Chondrocyte (in vitro differentiated cells): ENCODE data around the gene OR10G2. TPM values are rescaled to one million over a fixed set of nuclear protein-coding genes. Genes with fewer than 3 reads are reported as not detected.

ENCODE experiments used
- DNase-seq: peaks from one replicate; pipeline ENCODE4 v3.0.0; 2021; ENCODE audit warnings: mixed read lengths, low spot score
- H3K27ac Mint-ChIP-seq: one replicate; pipeline ENCODE4 v1.8.0; 2021; ENCODE audit warnings: mild to moderate bottlenecking, moderate library complexity, mixed read lengths; ENCODE audit not compliant: unreplicated experiment
- H3K27me3 Mint-ChIP-seq: 2 replicates; pipeline ENCODE4 v1.8.0; 2021; ENCODE audit warnings: low read depth, mixed read lengths
- H3K36me3 Mint-ChIP-seq: 2 replicates; pipeline ENCODE4 v1.8.0; 2021; ENCODE audit warnings: low read depth, mixed read lengths
- H3K4me1 Mint-ChIP-seq: 2 replicates; pipeline ENCODE4 v1.8.0; 2021; ENCODE audit warnings: low read depth, mild to moderate bottlenecking, mixed read lengths
- H3K4me3 Mint-ChIP-seq: one replicate; pipeline ENCODE4 v1.8.0; 2021; ENCODE audit warnings: mild to moderate bottlenecking, moderate library complexity, mixed read lengths; ENCODE audit not compliant: unreplicated experiment
- H3K9me3 Mint-ChIP-seq: 2 replicates; pipeline ENCODE4 v1.8.0; 2021; ENCODE audit warnings: low read depth, mixed read lengths
- CTCF ChIP-seq: fragments of 200-600 bp; sonication (generic); IDR thresholded peaks from 2 replicates; pipeline ENCODE4 v1.5.0; 2021; ENCODE audit warnings: antibody characterized with exemption, mild to moderate bottlenecking, moderate library complexity
- total RNA-seq: library from RNA; stranded (reverse); gene quantifications from 3 replicates; pipeline ENCODE4 v1.2.1, GENCODE V29; 2021

Gene OR10G2
- total RNA-seq, 1 donor from 2014 or later: not detected

DNA sequence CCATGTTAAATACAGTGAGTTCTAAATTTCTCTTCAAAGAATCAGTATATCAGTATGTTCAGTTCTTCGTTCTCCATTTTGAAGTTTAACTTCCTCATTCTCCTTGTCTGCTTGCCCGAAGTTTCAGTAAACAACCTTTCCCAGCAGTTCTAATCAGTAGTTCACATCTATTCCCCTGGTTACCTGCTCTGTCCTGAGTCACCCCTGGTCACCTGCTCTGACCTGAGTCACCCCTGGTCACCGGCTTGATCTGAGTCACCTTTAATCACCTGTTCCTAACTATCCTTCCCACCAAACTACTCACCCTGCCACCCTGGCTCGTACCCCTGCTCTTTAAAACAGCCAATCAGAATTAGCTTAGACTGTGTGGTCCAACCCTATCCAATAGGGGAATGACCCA lies 45.4 kb downstream of the OR10G2 start:
- peaks cover 10% of the 10 kb centered on the region for H3K27me3 Mint-ChIP-seq
- H3K4me3 Mint-ChIP-seq: no peak overlapping the region
- TF ChIP-seq CTCF: no peak
- H3K4me1 Mint-ChIP-seq: no peaks in the 10 kb centered on the region
- no peak overlapping the region for H3K27ac Mint-ChIP-seq
- DNase-seq: no peak
- no peaks in the 10 kb centered on the region for H3K36me3 Mint-ChIP-seq
- H3K9me3 Mint-ChIP-seq: peaks cover 13% of the 10 kb centered on the region

Other genes starting within 250 kb of the OR10G2 start
- gene CHD8, start 178.8 kb downstream of the OR10G2 start, total RNA-seq: 69.7 to 86.2 TPM (median 69.8 TPM) in 3 replicates
- gene RAB2B, start 158.0 kb downstream of the OR10G2 start, total RNA-seq: 38.1 to 44.4 TPM (median 39.7 TPM) in 3 replicates
- 61.7 to 71.8 TPM (median 62.2 TPM) in 3 replicates for gene TOX4, start 157.7 kb downstream of the OR10G2 start, total RNA-seq
- gene METTL3, start 123.6 kb downstream of the OR10G2 start, total RNA-seq: 29.3 to 38.5 TPM (median 30.4 TPM) in 3 replicates
- 8.7 to 13.1 TPM (median 10.1 TPM) in 3 replicates for gene SALL2, start 108.6 kb downstream of the OR10G2 start, total RNA-seq
- gene OR10G3, start 54.9 kb downstream of the OR10G2 start, total RNA-seq: not detected in 3 replicates
- gene OR4E2, start 18.9 kb upstream of the OR10G2 start, total RNA-seq: not detected in 3 replicates
- not detected in 3 replicates for gene OR4E1, start 38.9 kb upstream of the OR10G2 start, total RNA-seq